Thyroid gland (tissue), 4 donors: ENCODE measurements around the gene DIP2A. TPM values are rescaled to one million over a fixed set of nuclear protein-coding genes. Genes with fewer than 3 reads are reported as not detected.

Experiments used
- DNase-seq, 2 donors: peaks; one replicate each; pipeline ENCODE4 v3.0.0-alpha.2; 2019
- H3K27ac ChIP-seq, 3 donors: fragments of 200-600 bp; sonication (generic); 1 replicate in 2 of 3; 2 replicates in 1 of 3; pipeline ENCODE4 v1.5.1; 2016 to 2019; ENCODE audit warnings: mild to moderate bottlenecking in 1 of 3, moderate library complexity in 1 of 3
- H3K27me3 ChIP-seq: fragments of 200-600 bp; sonication (generic); one replicate; pipeline ENCODE4 v1.5.1; 2019
- H3K36me3 ChIP-seq, 2 donors: fragments of 200-600 bp; sonication (generic); one replicate each; pipeline ENCODE4 v1.5.1; 2016 to 2019
- H3K4me1 ChIP-seq, 2 donors: fragments of 200-600 bp; sonication (generic); one replicate each; pipeline ENCODE4 v1.5.1; 2017 to 2019
- H3K4me3 ChIP-seq, 3 donors: fragments of 200-600 bp; sonication (generic); replicated peaks in 1 of 3; 1 replicate in 2 of 3; 2 replicates in 1 of 3; pipeline ENCODE4 v1.5.1; 2016; ENCODE audit warnings: mild to moderate bottlenecking in 1 of 3
- H3K9me3 ChIP-seq: fragments of 200-600 bp; sonication (generic); one replicate; pipeline ENCODE4 v1.5.1; 2017
- POLR2A ChIP-seq, 2 donors: fragments of 450-650 bp; IDR thresholded peaks; one replicate each; pipeline ENCODE4 v1.6.1; 2017; ENCODE audit warnings: antibody characterized with exemption in 2 of 2, mild to moderate bottlenecking in 2 of 2, moderate library complexity in 1 of 2
- WGBS, 2 donors: methylation state at CpG; one replicate each; pipeline ENCODE4 v1.1.5; 2017; 5-methylcytosine and 5-hydroxymethylcytosine counted together
- intact Hi-C: fragments of 100-400 bp; cut with DNase I; formaldehyde crosslinking; loops from one replicate; pipeline ENCODE4 v1.15.1; 2023
- total RNA-seq, 4 donors: library from RNA; depleted of rRNA; stranded (reverse); fragments of >200 nt; gene quantifications; one replicate each; pipeline ENCODE4 v1.2.3, GENCODE V29; 2016
- TF ChIP-seq, protein P1 (sequence below), 6 experiments: fragments of 200-600 bp in 3 of 6; fragments of 450-650 bp in 3 of 6; sonication (generic) in 3 of 6; IDR thresholded peaks; one replicate each; pipeline ENCODE4 v1.5.1; 2016 to 2019; ENCODE audit warnings: antibody characterized with exemption in 6 of 6, mild to moderate bottlenecking in 2 of 6, inconsistent platforms in 1 of 6, moderate library complexity in 1 of 6

The DIP2A gene
- total RNA-seq, 4 donors from 2014 or later: 35.1 to 56.3 (median 42.9) TPM

DNA sequence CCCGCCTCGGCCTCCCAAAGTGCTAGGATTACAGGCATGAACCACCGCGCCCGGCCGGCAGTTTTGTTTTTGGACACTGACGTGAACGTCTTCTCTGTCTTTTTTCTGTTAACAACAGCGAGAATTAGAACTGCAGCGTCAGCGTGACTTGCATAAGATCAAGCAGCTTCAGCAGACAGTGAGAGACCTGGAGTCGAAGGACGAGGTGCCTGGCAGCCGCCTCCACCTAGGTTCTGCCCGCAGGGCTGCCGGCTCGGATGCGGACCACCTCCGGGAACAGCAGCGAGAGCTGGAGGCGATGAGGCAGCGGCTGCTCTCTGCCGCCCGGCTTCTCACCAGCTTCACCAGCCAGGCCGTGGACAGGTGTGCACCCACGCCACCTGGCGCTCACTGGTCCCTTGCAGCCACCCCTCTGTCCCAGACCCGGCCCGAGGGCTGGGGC is 22.9 kb upstream of the DIP2A start:
- peaks cover 11 to 33% of the 10 kb centered on the region in 2 donors for H3K36me3 ChIP-seq
- whole genome bisulfite sequencing, 2 donors: 98 to 99% methylated on average over 26 to 27 of the region's 29 CpGs
- TF ChIP-seq, protein P1, sequence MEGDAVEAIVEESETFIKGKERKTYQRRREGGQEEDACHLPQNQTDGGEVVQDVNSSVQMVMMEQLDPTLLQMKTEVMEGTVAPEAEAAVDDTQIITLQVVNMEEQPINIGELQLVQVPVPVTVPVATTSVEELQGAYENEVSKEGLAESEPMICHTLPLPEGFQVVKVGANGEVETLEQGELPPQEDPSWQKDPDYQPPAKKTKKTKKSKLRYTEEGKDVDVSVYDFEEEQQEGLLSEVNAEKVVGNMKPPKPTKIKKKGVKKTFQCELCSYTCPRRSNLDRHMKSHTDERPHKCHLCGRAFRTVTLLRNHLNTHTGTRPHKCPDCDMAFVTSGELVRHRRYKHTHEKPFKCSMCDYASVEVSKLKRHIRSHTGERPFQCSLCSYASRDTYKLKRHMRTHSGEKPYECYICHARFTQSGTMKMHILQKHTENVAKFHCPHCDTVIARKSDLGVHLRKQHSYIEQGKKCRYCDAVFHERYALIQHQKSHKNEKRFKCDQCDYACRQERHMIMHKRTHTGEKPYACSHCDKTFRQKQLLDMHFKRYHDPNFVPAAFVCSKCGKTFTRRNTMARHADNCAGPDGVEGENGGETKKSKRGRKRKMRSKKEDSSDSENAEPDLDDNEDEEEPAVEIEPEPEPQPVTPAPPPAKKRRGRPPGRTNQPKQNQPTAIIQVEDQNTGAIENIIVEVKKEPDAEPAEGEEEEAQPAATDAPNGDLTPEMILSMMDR (IDR thresholded peaks at IDR 0.05): no peak
- TF ChIP-seq POLR2A (IDR thresholded peaks at IDR 0.05): no peak

GRCh38 chr21:46436621-46437020 is 22.1 kb upstream of the DIP2A start:
- Histone ChIP-seq H3K4me1 (no peaks in the 10 kb centered on the region), H3K9me3 (no peaks in the 10 kb centered on the region), H3K27ac (no peak overlapping the region), H3K27me3 (no peaks in the 10 kb centered on the region), H3K4me3 (no peak overlapping the region), H3K36me3 (peaks cover 6 to 34% of the 10 kb centered on the region in 2 donors)
- DNase-seq: no peak
- intact Hi-C loops: no loop called here
- WGBS, 2 donors: 63 to 76% methylated on average over 15 of the region's 15 CpGs
- TF ChIP-seq, protein P1 (IDR thresholded peaks at IDR 0.05): no peak
- no peak for TF ChIP-seq POLR2A (IDR thresholded peaks at IDR 0.05)

More for the DNA sequence above, 22.9 kb upstream of the DIP2A start:
- Histone ChIP-seq H3K27ac (no peak overlapping the region), H3K4me3 (no peak overlapping the region), H3K9me3 (no peaks in the 10 kb centered on the region), H3K4me1 (no peaks in the 10 kb centered on the region), H3K27me3 (no peaks in the 10 kb centered on the region)
- no peak for DNase-seq
- intact Hi-C loops: no loop called here

DNA sequence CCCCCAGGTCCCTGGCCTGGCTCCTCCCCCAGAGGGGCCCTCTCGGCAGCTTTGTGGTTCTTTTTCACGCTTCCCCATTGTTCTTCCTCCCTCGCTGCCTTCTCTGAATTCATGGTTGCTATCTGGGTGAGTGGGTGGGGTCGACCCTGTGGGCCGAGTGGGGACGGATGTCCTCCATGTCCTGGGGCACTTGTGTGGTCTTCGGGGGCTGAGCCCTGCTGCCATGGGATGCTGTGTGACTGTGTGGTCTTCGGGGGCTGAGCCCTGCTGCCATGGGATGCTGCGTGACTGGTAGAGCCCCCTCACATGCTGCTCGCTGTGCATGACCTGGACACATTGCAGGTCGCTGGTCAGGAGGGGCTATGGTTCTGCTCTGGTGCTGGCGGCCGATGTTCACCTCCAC is 21.6 kb upstream of the DIP2A start:
- Histone ChIP-seq H3K4me3 (no peak overlapping the region), H3K9me3 (no peaks in the 10 kb centered on the region), H3K27me3 (no peaks in the 10 kb centered on the region), H3K27ac (no peak overlapping the region), H3K4me1 (no peaks in the 10 kb centered on the region), H3K36me3 (peaks cover 6 to 31% of the 10 kb centered on the region in 2 donors)
- intact Hi-C loops: no loop called here
- no peak for TF ChIP-seq POLR2A (IDR thresholded peaks at IDR 0.05)
- TF ChIP-seq, protein P1 (IDR thresholded peaks at IDR 0.05): no peak
- DNase-seq: no peak
- 84 to 86% methylated on average over 12 to 13 of the region's 13 CpGs for WGBS, 2 donors

GRCh38 chr21:46437511-46437910 is 21.2 kb upstream of the DIP2A start:
- DNase-seq: no peak
- TF ChIP-seq, protein P1 (IDR thresholded peaks at IDR 0.05): no peak
- TF ChIP-seq POLR2A (IDR thresholded peaks at IDR 0.05): no peak
- Histone ChIP-seq H3K4me1 (no peaks in the 10 kb centered on the region), H3K36me3 (peaks cover 6 to 28% of the 10 kb centered on the region in 2 donors), H3K27ac (no peak overlapping the region), H3K27me3 (no peaks in the 10 kb centered on the region), H3K4me3 (no peak overlapping the region), H3K9me3 (no peaks in the 10 kb centered on the region)
- intact Hi-C loops: no loop called here
- 85 to 89% methylated on average over 13 of the region's 13 CpGs for WGBS, 2 donors

GRCh38 chr21:46438241-46438640 is 20.4 kb upstream of the DIP2A start:
- 96% methylated on average over 11 of the region's 11 CpGs for WGBS, 2 donors
- H3K4me1 ChIP-seq: no peaks in the 10 kb centered on the region
- H3K9me3 ChIP-seq: no peaks in the 10 kb centered on the region
- TF ChIP-seq POLR2A (IDR thresholded peaks at IDR 0.05): no peak
- TF ChIP-seq, protein P1 (IDR thresholded peaks at IDR 0.05): no peak
- no peak overlapping the region for H3K4me3 ChIP-seq
- H3K36me3 ChIP-seq: peaks cover 6 to 27% of the 10 kb centered on the region in 2 donors
- intact Hi-C loops: no loop called here
- H3K27me3 ChIP-seq: no peaks in the 10 kb centered on the region
- no peak for DNase-seq
- H3K27ac ChIP-seq: no peak overlapping the region
